HG02571 (cell line): ENCODE data around the gene GATA2.

ENCODE experiments used
- ATAC-seq: cut with Tn5 transposase; IDR thresholded peaks from one replicate; pipeline ENCODE4 v1.9.1; 2021; ENCODE audit warnings: mild to moderate bottlenecking, moderate library complexity; ENCODE audit not compliant: unreplicated experiment

The GATA2 gene

GRCh38 chr3:128436214-128436613 is 56.8 kb downstream of the GATA2 start:
- ATAC-seq, result no peak

GRCh38 chr3:128435561-128435960 is 57.4 kb downstream of the GATA2 start:
- ATAC-seq, result no peak

GRCh38 chr3:128435058-128435457 is 57.9 kb downstream of the GATA2 start:
- no peak for ATAC-seq

GRCh38 chr3:128434524-128434923 is 58.5 kb downstream of the GATA2 start:
- no peak for ATAC-seq

GRCh38 chr3:128433837-128434165 is 59.2 kb downstream of the GATA2 start:
- ATAC-seq, result no peak

GRCh38 chr3:128432971-128433836 is 59.8 kb downstream of the GATA2 start:
- ATAC-seq, result no peak

- ATAC-seq, result no peak
Observed at GRCh38 chr3:128432301-128432970, 60.6 kb downstream of the GATA2 start.

- no peak for ATAC-seq
Observed at GRCh38 chr3:128431803-128432300, 61.1 kb downstream of the GATA2 start.

GRCh38 chr3:128430731-128431130 is 62.3 kb downstream of the GATA2 start:
- ATAC-seq, result no peak

- no peak for ATAC-seq
Observed at GRCh38 chr3:128430301-128430700, 62.7 kb downstream of the GATA2 start.

- no peak for ATAC-seq
Observed at GRCh38 chr3:128429751-128430150, 63.2 kb downstream of the GATA2 start.
